Endothelial cell of umbilical vein (primary cell): ENCODE results near the gene OASL. TPM values are rescaled to one million over a fixed set of nuclear protein-coding genes. Genes with fewer than 3 reads are reported as not detected.

Source experiments
- BruUV-seq: library from RNA; stranded (reverse); fragments of 400-500 nt; replicated peaks from 2 replicates; lab custom pipeline; 2021; lab: Mats Ljungman, UMichigan
- CTCF ChIA-PET: fragments of 300-600, 350-600 bp; sonication (Branson Sonifier 250); formaldehyde crosslinking; loops from one replicate; lab custom pipeline; 2021; ENCODE audit warnings: antibody characterized with exemption, inconsistent platforms; lab: Charles Lee
- POLR2A ChIA-PET: fragments of 300-600, 350-600 bp; sonication (Branson Sonifier 250); formaldehyde crosslinking; loops from one replicate; lab custom pipeline; 2021; ENCODE audit warnings: antibody characterized with exemption, inconsistent platforms; lab: Charles Lee
- DNase-seq: peaks from one replicate; pipeline ENCODE4 v3.0.0-alpha.2; 2011; ENCODE audit warnings: low read depth, low spot score
- FAIRE-seq: peaks from 2 replicates; lab custom pipeline; 2011; peaks lifted over from hg19 to GRCh38; lab: Jason Lieb, UNC
- H2AFZ ChIP-seq: 2 replicates; pipeline ENCODE4 v1.6.0; 2012; ENCODE audit warnings: low read depth, low read length, control low read depth, inconsistent platforms
- H3K27ac ChIP-seq: 2 replicates; pipeline ENCODE4 v1.5.1; 2011; ENCODE audit warnings: low read depth, mild to moderate bottlenecking, control low read depth, low read length, moderate library complexity; ENCODE audit not compliant: insufficient read depth
- H3K27me3 ChIP-seq, 2 experiments: 2 replicates each; pipeline versions ENCODE4 v1.6.0 to v1.6.1; 2011; ENCODE audit warnings: low read length in 2 of 2, mixed read lengths in 1 of 2; ENCODE audit not compliant: control insufficient read depth in 2 of 2, insufficient read depth in 2 of 2
- H3K36me3 ChIP-seq, 2 experiments: 2 replicates in 1 of 2; 3 replicates in 1 of 2; pipeline ENCODE4 v1.5.1; 2011; ENCODE audit warnings: low read length in 2 of 2, mild to moderate bottlenecking in 1 of 2, moderate library complexity in 1 of 2; ENCODE audit not compliant: control insufficient read depth in 2 of 2, insufficient read depth in 2 of 2; ENCODE audit errors: extremely low read depth in 1 of 2
- H3K4me1 ChIP-seq: 3 replicates; pipeline ENCODE4 v1.5.1; 2011; ENCODE audit warnings: mild to moderate bottlenecking, low read length; ENCODE audit not compliant: control insufficient read depth, insufficient read depth; ENCODE audit errors: extremely low read depth
- H3K4me2 ChIP-seq: 2 replicates; pipeline ENCODE4 v1.6.1; 2011; ENCODE audit warnings: low read length, control low read depth, mixed read lengths; ENCODE audit not compliant: insufficient read depth
- H3K4me3 ChIP-seq, 3 experiments: fragments of 200-600 bp in 1 of 3; sonication (generic), shearing (Covaris generic) in 1 of 3; replicated peaks in 1 of 3; 2 replicates each; pipeline ENCODE4 v1.5.1; 2011 to 2016; ENCODE audit warnings: control low read depth in 3 of 3, low read length in 3 of 3, mild to moderate bottlenecking in 2 of 3, inconsistent platforms in 1 of 3, low read depth in 1 of 3, moderate library complexity in 1 of 3; ENCODE audit not compliant: insufficient read depth in 1 of 3
- H3K79me2 ChIP-seq: 2 replicates; pipeline ENCODE4 v1.6.0; 2012; ENCODE audit warnings: low read length, inconsistent platforms; ENCODE audit not compliant: control insufficient read depth, insufficient read depth
- H3K9ac ChIP-seq: replicated peaks from 2 replicates; pipeline ENCODE3; 2011; ENCODE audit warnings: low read length, control low read depth; ENCODE audit not compliant: insufficient read depth; ENCODE audit errors: extremely low read depth
- H3K9me1 ChIP-seq: replicated peaks from 3 replicates; pipeline ENCODE4 v1.6.0; 2011; ENCODE audit warnings: mild to moderate bottlenecking, low read length; ENCODE audit not compliant: control insufficient read depth, insufficient read depth; ENCODE audit errors: extremely low read depth
- H3K9me3 ChIP-seq: replicated peaks from 2 replicates; pipeline ENCODE4 v1.5.1; 2012; ENCODE audit warnings: low read length, inconsistent platforms; ENCODE audit not compliant: control insufficient read depth, insufficient read depth
- H4K20me1 ChIP-seq: replicated peaks from 2 replicates; pipeline ENCODE3; 2011; ENCODE audit warnings: mild to moderate bottlenecking, low read length; ENCODE audit not compliant: control insufficient read depth, insufficient read depth; ENCODE audit errors: extremely low read depth
- EZH2 ChIP-seq: IDR thresholded peaks from 2 replicates; pipeline ENCODE4 v1.6.1; 2012; ENCODE audit warnings: borderline replicate concordance, low read depth, mild to moderate bottlenecking, moderate library complexity, low read length, inconsistent platforms; ENCODE audit not compliant: severe bottlenecking
- FOS ChIP-seq: IDR thresholded peaks from 2 replicates; pipeline ENCODE4 v1.6.1; 2011; ENCODE audit warnings: mild to moderate bottlenecking, low read length, moderate library complexity, borderline replicate concordance; ENCODE audit not compliant: insufficient read depth
- GATA2 ChIP-seq: IDR thresholded peaks from 2 replicates; pipeline ENCODE4 v1.7.0; 2011; ENCODE audit warnings: low read depth, mild to moderate bottlenecking, moderate library complexity, mixed read lengths, low read length; ENCODE audit not compliant: insufficient read length, insufficient read depth
- JUN ChIP-seq: IDR thresholded peaks from 2 replicates; pipeline ENCODE4 v1.6.1; 2011; ENCODE audit warnings: borderline replicate concordance, low read depth; ENCODE audit not compliant: insufficient read length, insufficient read depth
- MYC ChIP-seq: IDR thresholded peaks from one replicate; pipeline ENCODE4 v1.6.1; 2011; ENCODE audit warnings: mild to moderate bottlenecking, low read depth, low read length
- POLR2A ChIP-seq: IDR thresholded peaks from 2 replicates; pipeline ENCODE4 v1.6.1; 2012; ENCODE audit warnings: low read depth, mild to moderate bottlenecking, control low read depth, low read length
- POLR2AphosphoS5 ChIP-seq: IDR thresholded peaks from 2 replicates; pipeline ENCODE4 v1.6.1; 2012; ENCODE audit warnings: low read depth, mild to moderate bottlenecking, control low read depth, low read length, moderate library complexity; ENCODE audit not compliant: insufficient read depth
- dilution Hi-C: fragments of 300-500 bp; cut with MboI; formaldehyde crosslinking; loops from one replicate; pipeline ENCODE4 v1.15.0; 2019; ENCODE audit warnings: low sequenced_read_pairs; ENCODE audit not compliant: extremely low pct_ligation_motif_present
- intact Hi-C: fragments of 100-400 bp; cut with micrococcal nuclease; formaldehyde crosslinking; loops from one replicate; pipeline ENCODE4 v1.10.0; 2022
- polyA plus RNA-seq, 4 experiments: library from polyadenylated mRNA; depleted of rRNA in 3 of 4; stranded (reverse) in 3 of 4; unstranded in 1 of 4; fragments of >200 nt; gene quantifications; 2 replicates each; pipeline versions ENCODE4 v1.2.1 to v1.2.3, GENCODE V29; 2011 to 2012; ENCODE audit warnings: missing spikeins in 1 of 4
- total RNA-seq: library from RNA; stranded (reverse); gene quantifications from 2 replicates; pipeline ENCODE4 v1.2.3, GENCODE V29; 2021
- TF ChIP-seq, protein P1 (sequence below): IDR thresholded peaks from 2 replicates; pipeline ENCODE4 v1.6.1; 2011; ENCODE audit not compliant: insufficient read depth, insufficient read length
- TF ChIP-seq, protein P2 (sequence below), 2 donors: IDR thresholded peaks; 1 replicate in 1 of 2; 2 replicates in 1 of 2; pipeline ENCODE4 v1.5.1; 2011; ENCODE audit warnings: low read length in 2 of 2, mild to moderate bottlenecking in 2 of 2, moderate library complexity in 2 of 2, control low read depth in 1 of 2, inconsistent platforms in 1 of 2, low read depth in 1 of 2; ENCODE audit not compliant: insufficient read depth in 1 of 2; ENCODE audit errors: extremely low read depth in 1 of 2

The OASL gene
- total and polyA plus RNA-seq, 2 donors (not counting 3 experiments of a cell fraction or from before 2014, with no cell fraction given) = 0.17 to 0.33 TPM

DNA sequence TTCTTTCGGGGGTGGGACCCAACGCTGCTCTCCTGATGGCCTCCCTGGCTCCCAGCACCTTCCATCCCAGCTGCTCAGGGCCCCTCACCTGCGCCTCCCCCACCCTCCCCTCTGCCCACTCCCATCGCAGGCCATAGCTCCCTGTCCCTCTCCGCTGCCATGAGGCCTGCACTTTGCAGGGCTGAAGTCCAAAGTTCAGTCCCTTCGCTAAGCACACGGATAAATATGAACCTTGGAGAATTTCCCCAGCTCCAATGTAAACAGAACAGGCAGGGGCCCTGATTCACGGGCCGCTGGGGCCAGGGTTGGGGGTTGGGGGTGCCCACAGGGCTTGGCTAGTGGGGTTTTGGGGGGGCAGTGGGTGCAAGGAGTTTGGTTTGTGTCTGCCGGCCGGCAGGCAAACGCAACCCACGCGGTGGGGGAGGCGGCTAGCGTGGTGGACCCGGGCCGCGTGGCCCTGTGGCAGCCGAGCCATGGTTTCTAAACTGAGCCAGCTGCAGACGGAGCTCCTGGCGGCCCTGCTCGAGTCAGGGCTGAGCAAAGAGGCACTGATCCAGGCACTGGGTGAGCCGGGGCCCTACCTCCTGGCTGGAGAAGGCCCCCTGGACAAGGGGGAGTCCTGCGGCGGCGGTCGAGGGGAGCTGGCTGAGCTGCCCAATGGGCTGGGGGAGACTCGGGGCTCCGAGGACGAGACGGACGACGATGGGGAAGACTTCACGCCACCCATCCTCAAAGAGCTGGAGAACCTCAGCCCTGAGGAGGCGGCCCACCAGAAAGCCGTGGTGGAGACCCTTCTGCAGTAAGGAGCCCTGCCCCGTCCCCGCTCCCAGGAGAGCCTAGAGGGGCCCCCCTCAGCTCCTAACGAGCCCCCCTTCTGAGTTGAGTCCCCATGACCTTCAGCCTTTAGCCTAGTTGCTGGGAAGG lies 60.5 kb downstream of the OASL start, which contains the start of gene HNF1A:
Gene HNF1A (plus strand): TSS at position 248 of the 924 bp plus-strand sequence. CDS start 226 bp downstream, at position 474.
- Histone ChIP-seq H3K9me1 (no peaks in the 10 kb centered on the region), H3K4me1 (no peaks in the 10 kb centered on the region), H3K4me3 (no peak within 1 kb of the TSS), H4K20me1 (no peaks in the 10 kb centered on the region), H3K79me2 (no peaks in the 10 kb centered on the region), H2AFZ (no peak within 1 kb of the TSS), H3K27me3 (no peaks in the 10 kb centered on the region), H3K4me2 (no peak within 1 kb of the TSS), H3K9me3 (no peaks in the 10 kb centered on the region), H3K9ac (no peak within 1 kb of the TSS), H3K36me3 (no peaks in the 10 kb centered on the region), H3K27ac (no peak within 1 kb of the TSS)
- ChIA-PET CTCF (interaction anchor here (0.7 kb wide), 3 partner anchors 131 to 329 kb away, joined by 3 to 4 read pairs (median 3); no protein-coding TSS in a partner anchor), POLR2A (no interaction called here)
- DNase-seq (no peak), FAIRE-seq (no peak)
- no TSS peak for BruUV-seq
- TF ChIP-seq, protein P1, sequence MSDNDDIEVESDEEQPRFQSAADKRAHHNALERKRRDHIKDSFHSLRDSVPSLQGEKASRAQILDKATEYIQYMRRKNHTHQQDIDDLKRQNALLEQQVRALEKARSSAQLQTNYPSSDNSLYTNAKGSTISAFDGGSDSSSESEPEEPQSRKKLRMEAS = no peak
- no peak for TF ChIP-seq EZH2
- no peak for TF ChIP-seq MYC
- TF ChIP-seq FOS = no peak
- TF ChIP-seq, protein P2, sequence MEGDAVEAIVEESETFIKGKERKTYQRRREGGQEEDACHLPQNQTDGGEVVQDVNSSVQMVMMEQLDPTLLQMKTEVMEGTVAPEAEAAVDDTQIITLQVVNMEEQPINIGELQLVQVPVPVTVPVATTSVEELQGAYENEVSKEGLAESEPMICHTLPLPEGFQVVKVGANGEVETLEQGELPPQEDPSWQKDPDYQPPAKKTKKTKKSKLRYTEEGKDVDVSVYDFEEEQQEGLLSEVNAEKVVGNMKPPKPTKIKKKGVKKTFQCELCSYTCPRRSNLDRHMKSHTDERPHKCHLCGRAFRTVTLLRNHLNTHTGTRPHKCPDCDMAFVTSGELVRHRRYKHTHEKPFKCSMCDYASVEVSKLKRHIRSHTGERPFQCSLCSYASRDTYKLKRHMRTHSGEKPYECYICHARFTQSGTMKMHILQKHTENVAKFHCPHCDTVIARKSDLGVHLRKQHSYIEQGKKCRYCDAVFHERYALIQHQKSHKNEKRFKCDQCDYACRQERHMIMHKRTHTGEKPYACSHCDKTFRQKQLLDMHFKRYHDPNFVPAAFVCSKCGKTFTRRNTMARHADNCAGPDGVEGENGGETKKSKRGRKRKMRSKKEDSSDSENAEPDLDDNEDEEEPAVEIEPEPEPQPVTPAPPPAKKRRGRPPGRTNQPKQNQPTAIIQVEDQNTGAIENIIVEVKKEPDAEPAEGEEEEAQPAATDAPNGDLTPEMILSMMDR (IDR thresholded peaks at IDR 0.05; ENCODE audit: extremely low read depth in 1 of 2, insufficient read depth in 1 of 2, low read depth in 1 of 2, low read length in 2 of 2) = no peak
- no peak for TF ChIP-seq GATA2
- no peak for TF ChIP-seq POLR2A
- TF ChIP-seq POLR2AphosphoS5 = no peak
- no peak for TF ChIP-seq JUN
- dilution Hi-C loops = no loop called here
- intact Hi-C loops = no loop called here
